ENCODE results near the gene HOXD13. TPM values are rescaled to one million over a fixed set of nuclear protein-coding genes. Genes with fewer than 3 reads are reported as not detected.

Gene HOXD13
- polyA plus RNA-seq, 3 donors, result 0.11 to 0.17 (median 0.14) TPM

Other genes starting within 250 kb of the HOXD13 start
- gene LNPK, start 90.5 kb upstream of the HOXD13 start, polyA plus RNA-seq (ENCODE audit: insufficient read length in 3 of 3), result 10 to 100 TPM; 25.6 to 26.3 (median 25.7) TPM
- gene EVX2, start 8.8 kb upstream of the HOXD13 start, polyA plus RNA-seq (ENCODE audit: insufficient read length in 3 of 3), result under 1 TPM in 1 of 3 donors, not detected in 2; 0.04 TPM
- gene HOXD12, start 7.1 kb downstream of the HOXD13 start, polyA plus RNA-seq (ENCODE audit: insufficient read length in 3 of 3), result under 1 TPM; 0.24 to 0.42 (median 0.28) TPM
- 10 to 100 TPM; 42.6 to 44.8 (median 43.5) TPM for gene HOXD11, start 14.6 kb downstream of the HOXD13 start, polyA plus RNA-seq (ENCODE audit: insufficient read length in 3 of 3)
- gene HOXD10, start 24.1 kb downstream of the HOXD13 start, polyA plus RNA-seq (ENCODE audit: insufficient read length in 3 of 3), result 100 to 1,000 TPM; 118 to 155 (median 150) TPM
- 10 to 100 TPM; 56.4 to 63.2 (median 60.0) TPM for gene HOXD9, start 30.0 kb downstream of the HOXD13 start, polyA plus RNA-seq (ENCODE audit: insufficient read length in 3 of 3)
- gene HOXD8, start 37.0 kb downstream of the HOXD13 start, polyA plus RNA-seq (ENCODE audit: insufficient read length in 3 of 3), result 100 to 1,000 TPM; 193 to 217 (median 215) TPM
- 10 to 100 TPM; 27.8 to 39.2 (median 38.0) TPM for gene HOXD4, start 58.8 kb downstream of the HOXD13 start, polyA plus RNA-seq (ENCODE audit: insufficient read length in 3 of 3)
- gene HOXD3, start 64.6 kb downstream of the HOXD13 start, polyA plus RNA-seq (ENCODE audit: insufficient read length in 3 of 3), result 10 to 100 TPM; 20.5 to 21.4 (median 21.2) TPM
- gene HOXD1, start 95.9 kb downstream of the HOXD13 start, polyA plus RNA-seq (ENCODE audit: insufficient read length in 3 of 3), result 10 to 100 TPM in 1 of 3 donors, 1 to 10 TPM in 2; 6.9 to 11.3 (median 9.8) TPM
- gene MTX2, start 176.7 kb downstream of the HOXD13 start, polyA plus RNA-seq (ENCODE audit: insufficient read length in 3 of 3), result 100 to 1,000 TPM; 106 to 116 (median 113) TPM

All from right renal cortex interstitium (tissue), 3 donors.